HG02642 (cell line): ENCODE results near the gene PTPRN2.

Experiments used
- ATAC-seq: cut with Tn5 transposase; IDR thresholded peaks from one replicate; pipeline ENCODE4 v1.9.1; 2021; ENCODE audit warnings: mild to moderate bottlenecking; ENCODE audit not compliant: unreplicated experiment, poor library complexity

The PTPRN2 gene

DNA sequence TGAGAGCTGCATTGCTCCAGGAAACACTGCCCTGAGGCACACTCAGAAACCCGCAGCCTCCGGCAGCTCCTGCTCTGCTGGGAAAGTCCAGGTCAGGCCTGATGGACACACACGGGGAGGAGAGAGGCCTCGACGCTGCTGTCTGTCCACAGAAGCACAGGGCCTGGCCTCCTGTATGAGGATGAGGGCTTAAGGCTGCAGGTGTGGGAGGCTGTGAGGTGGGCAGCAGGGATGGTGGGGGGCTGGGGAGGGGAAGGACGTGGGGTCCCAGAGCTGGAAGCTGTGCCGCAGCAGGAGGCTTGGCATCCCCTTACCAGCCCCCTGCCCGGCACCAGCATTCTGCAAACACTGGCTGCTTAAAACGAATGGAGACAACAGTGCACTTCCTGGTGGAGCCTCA, 1064.7 kb downstream of the PTPRN2 start:
- ATAC-seq = no peak

DNA sequence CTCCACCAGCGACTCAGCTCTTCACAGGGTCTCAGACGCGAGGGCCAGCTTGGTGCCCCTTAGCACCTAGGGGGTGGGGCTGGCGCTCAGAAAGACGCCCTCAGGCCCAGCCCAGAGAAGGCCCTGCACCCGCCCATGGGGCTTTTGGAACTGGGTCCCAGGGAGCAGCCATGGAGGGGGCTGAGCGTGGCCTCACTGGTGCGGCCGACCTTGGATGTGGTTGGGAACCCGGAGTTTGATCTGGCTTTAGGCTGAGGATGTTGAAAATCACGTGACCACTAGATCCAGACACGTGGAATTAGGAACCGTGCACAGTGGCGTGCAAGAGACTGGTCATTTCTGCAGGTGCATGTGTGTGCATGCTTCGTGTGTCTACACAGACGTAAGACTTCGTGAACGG, 1065.4 kb downstream of the PTPRN2 start:
- ATAC-seq = no peak

DNA sequence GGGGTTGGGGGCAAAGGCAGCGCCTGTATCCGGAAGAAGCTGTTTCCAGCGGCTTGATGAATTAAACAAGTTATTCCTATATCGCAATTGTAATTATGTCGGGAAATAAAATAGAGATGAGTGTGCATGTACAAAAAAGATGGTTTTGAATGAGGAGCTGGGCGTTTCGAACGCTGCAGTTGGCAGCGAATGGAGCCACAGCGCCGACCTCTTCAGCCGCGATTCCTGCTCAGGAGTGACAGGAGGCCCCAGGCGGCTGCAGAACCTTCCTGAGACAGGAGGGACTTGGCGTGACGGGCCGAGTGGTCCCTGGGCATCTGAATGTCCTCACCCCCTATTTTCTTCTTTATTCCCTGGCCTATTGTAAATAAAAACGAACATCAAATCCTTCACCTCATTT, 1065.9 kb downstream of the PTPRN2 start:
- ATAC-seq = no peak

- no peak for ATAC-seq
Observed at GRCh38 chr7:157521061-157521731, 1066.4 kb downstream of the PTPRN2 start.

DNA sequence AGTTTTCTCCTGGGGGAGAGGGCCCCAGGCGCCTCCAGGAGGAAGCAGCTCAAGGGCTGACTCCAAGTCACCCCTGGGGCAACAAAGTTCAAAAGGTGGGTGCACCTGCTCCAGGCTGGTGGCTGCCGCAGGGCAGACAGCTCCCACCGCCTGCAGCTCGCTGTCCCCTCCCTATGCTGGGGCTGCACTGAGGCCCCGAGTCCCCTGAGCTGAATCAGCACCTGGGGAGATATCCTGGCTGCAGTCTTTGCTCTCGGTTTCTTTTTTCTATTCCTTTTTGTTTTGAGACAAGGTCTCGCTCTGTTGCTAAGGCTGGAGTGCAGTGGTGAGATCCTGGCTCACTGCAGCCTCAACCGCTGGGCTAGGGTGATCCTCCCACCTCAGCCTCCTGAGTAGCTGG, 1067.4 kb downstream of the PTPRN2 start:
- ATAC-seq = peak; percentile 97

- ATAC-seq = no peak
Observed at GRCh38 chr7:157519798-157520244, 1067.8 kb downstream of the PTPRN2 start.

- ATAC-seq = no peak
Observed at GRCh38 chr7:157519246-157519645, 1068.4 kb downstream of the PTPRN2 start.

GRCh38 chr7:157518514-157519175, 1069.0 kb downstream of the PTPRN2 start:
- no peak for ATAC-seq

- ATAC-seq = no peak
Observed at GRCh38 chr7:157517782-157518513, 1069.7 kb downstream of the PTPRN2 start.

- ATAC-seq = no peak
Observed at GRCh38 chr7:157516911-157517781, 1070.5 kb downstream of the PTPRN2 start.

GRCh38 chr7:157516311-157516710, 1071.3 kb downstream of the PTPRN2 start:
- ATAC-seq = no peak

GRCh38 chr7:157515342-157516041, 1072.1 kb downstream of the PTPRN2 start:
- no peak for ATAC-seq

DNA sequence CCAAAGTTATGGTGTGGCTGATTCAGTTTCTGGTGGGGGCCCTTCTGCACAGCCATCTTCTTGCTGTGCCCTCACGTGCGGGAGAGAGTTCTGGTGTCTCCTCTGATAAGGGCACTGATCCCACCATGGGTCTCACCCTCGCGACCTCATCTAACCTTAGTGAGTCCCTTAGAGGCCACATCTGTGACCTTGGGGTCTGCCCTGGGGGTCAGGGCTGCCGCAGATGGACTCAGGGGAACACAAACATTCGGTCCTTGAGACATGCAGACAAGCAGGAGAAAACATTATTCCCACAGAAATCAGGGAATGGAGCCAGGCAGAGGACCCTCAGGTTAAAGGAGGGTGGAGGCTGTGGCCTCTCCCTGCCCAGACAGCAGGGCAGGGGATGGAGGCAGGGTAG, 1072.9 kb downstream of the PTPRN2 start:
- no peak for ATAC-seq

- ATAC-seq = no peak
Observed at GRCh38 chr7:157514306-157514705, 1073.3 kb downstream of the PTPRN2 start.

DNA sequence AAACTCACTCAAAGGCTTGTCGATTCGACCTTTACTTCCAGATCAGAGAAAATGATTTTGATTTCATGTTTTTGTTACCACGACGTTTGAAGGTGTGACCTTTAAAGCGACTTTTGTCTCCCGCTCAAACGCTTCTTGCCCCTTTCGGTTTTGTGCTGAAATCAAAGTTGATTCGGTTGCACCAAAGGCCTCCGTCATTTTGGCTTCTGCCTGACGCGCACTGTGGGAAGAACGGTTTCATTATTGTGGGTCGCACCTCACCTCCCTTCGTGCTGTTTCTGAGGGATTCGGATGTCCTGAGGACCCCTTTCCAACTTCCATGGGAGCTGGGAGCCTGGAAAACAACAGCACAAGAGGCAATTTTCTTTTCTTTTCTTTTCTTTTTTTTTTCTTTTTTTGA, 1073.9 kb downstream of the PTPRN2 start:
- ATAC-seq = no peak

- no peak for ATAC-seq
Observed at GRCh38 chr7:157513162-157513621, 1074.4 kb downstream of the PTPRN2 start.

DNA sequence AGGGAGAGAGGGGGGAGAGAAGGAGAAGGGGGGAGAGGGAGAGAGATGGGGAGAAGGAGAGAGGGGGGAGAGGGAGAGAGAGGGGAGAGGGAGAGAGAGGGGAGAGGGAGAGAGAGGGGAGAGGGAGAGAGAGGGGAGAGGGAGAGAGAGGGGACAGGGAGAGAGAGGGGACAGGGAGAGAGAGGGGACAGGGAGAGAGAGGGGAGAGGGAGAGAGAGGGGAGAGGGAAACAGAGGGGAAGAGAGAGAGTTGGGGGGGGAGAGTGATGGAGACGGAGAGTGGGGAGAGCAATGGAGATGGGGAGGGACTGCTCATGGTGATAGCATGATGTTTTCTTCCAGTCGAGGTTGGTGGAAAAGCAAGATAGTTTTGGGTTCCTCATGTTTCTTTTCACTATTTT, 1078.4 kb downstream of the PTPRN2 start:
- no peak for ATAC-seq

GRCh38 chr7:157508477-157508881, 1079.1 kb downstream of the PTPRN2 start:
- no peak for ATAC-seq

DNA sequence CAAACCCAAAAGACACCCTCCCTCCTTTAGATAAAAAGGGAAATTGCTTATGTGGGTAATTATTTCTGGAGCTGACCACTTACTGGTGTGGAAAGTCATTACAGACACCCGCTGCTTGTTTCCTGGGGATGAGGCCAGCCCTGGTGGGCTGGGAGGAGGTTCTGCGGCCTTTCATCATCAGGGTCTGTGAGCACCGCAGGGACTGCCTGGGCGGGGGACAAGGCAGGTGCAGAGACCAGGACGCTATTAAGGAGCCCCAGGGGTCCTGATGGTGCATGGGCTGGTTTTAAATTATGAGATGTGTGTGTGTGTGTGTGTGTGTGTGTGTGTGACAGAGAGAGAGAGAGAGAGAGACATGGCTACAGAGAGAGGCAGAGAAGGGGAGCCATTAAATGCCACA, 1079.6 kb downstream of the PTPRN2 start:
- ATAC-seq = no peak

GRCh38 chr7:157506268-157506667, 1081.4 kb downstream of the PTPRN2 start:
- no peak for ATAC-seq
